ENCODE measurements around the gene KNDC1.

Gene KNDC1

DNA sequence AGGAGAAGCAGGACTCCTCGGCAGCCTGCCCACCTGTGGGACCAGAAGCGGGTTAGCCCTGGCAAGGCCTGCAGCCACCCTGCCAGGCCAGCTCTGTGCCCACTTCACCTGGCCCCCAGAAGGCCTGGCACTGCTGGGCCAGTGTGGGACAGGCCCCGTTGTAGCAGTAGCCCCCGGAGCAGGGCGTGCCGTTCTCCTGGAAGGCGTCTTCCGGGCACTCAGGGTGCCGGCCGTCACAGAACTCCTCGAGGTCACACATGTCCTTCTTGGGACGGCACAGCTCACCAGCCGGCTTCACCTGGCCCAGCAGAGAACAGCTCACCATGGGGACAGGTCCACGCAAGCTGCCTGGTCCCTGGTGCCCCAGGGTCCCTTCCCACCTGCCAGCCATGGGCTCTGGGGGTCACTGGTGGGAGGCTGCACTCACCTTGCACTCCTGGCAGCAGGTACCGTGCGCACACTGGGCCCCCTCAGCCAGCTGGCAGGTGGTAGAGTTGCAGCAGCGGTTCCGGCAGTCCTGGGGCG is 110.8 kb downstream of the KNDC1 start:
- in situ Hi-C loops (cut with HindIII; ENCODE audit: low sequenced_read_pairs): no loop called here

DNA sequence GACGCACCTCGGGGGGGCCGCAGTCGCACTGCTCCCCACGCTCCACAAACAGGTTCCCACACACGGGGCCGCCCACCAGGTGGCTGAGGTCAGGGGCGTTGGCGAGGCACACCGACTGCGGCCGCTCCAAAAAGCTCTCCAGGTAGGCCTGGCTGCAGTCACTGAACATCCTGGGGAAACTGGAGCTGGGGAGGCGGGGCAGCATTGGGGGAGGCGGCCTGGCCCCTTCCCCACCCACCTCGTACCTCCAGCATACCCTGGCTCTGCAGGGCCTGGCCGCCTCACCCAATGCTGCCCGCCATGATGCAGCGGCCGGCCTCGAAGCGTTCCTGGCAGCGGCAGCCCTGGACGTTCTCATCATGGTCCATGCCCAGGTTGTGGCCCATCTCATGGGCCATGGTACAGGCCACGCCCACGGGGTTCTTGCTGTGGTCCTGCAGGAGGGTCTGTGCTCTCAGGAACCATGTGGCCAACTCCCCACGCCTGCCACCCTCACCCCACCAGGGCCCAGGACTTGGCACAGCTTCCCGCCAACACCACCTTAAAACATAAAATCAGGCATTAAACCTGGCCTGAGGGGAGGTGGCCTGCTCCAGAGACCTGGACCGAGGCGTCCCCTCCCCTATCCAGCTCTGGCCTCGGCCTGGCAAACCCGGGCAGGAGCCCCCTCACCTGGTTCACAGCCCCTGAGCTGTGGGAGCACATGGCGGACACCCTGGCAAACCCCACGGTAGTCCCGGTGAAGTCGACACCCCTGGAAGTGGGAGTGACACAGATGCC is 111.7 kb downstream of the KNDC1 start:
- no peak overlapping the region for H3K4me3 ChIP-seq (ENCODE audit: low read depth, low read length)
- DNase-seq (ENCODE audit: low read depth): no peak
- TF ChIP-seq, protein P1, sequence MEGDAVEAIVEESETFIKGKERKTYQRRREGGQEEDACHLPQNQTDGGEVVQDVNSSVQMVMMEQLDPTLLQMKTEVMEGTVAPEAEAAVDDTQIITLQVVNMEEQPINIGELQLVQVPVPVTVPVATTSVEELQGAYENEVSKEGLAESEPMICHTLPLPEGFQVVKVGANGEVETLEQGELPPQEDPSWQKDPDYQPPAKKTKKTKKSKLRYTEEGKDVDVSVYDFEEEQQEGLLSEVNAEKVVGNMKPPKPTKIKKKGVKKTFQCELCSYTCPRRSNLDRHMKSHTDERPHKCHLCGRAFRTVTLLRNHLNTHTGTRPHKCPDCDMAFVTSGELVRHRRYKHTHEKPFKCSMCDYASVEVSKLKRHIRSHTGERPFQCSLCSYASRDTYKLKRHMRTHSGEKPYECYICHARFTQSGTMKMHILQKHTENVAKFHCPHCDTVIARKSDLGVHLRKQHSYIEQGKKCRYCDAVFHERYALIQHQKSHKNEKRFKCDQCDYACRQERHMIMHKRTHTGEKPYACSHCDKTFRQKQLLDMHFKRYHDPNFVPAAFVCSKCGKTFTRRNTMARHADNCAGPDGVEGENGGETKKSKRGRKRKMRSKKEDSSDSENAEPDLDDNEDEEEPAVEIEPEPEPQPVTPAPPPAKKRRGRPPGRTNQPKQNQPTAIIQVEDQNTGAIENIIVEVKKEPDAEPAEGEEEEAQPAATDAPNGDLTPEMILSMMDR (IDR thresholded peaks at IDR 0.05; ENCODE audit: low read depth, low read length, missing control alignments): no peak
- in situ Hi-C loops (cut with HindIII; ENCODE audit: low sequenced_read_pairs): no loop called here

More for the DNA sequence above, 110.8 kb downstream of the KNDC1 start:
- TF ChIP-seq, protein P1 (IDR thresholded peaks at IDR 0.05; ENCODE audit: low read depth, low read length, missing control alignments): no peak
- no peak overlapping the region for H3K4me3 ChIP-seq (ENCODE audit: low read depth, low read length)
- DNase-seq (ENCODE audit: low read depth): no peak

DNA sequence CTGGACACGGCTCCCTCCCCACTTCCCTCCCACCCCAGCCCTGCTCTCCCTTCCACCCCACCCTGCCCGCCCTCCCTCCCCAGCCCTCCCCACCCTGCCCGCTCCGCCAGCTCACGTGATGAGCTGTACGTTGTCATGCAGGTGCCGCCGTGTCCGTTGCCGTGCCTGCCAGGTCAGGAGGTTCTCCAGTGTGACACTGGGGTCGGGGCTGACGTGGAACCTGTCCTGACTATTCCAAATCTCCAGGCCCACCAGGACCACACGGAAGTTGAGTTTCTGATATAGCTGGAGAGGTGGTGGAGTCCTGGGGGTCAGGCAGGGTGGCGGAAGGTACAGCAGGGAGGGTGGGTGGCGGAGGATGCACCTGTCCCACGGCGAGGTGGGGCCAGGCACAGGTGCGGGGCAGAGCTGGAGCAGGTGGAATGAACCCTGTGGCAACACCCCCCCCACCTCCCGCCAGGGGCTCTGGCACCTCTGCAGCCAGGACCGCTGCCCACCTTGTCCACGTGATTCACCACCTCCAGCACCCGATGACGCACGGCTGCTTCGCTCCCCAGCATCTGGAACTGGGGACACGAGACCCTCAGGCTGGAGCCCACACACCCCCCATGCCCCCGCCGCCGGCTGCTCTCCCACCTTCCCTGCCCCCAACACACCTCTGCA is 112.4 kb downstream of the KNDC1 start:
- TF ChIP-seq, protein P1 (IDR thresholded peaks at IDR 0.05; ENCODE audit: low read depth, low read length, missing control alignments): no peak
- in situ Hi-C loops (cut with HindIII; ENCODE audit: low sequenced_read_pairs): no loop called here
- DNase-seq (ENCODE audit: low read depth): no peak
- H3K4me3 ChIP-seq (ENCODE audit: low read depth, low read length): no peak overlapping the region

DNA sequence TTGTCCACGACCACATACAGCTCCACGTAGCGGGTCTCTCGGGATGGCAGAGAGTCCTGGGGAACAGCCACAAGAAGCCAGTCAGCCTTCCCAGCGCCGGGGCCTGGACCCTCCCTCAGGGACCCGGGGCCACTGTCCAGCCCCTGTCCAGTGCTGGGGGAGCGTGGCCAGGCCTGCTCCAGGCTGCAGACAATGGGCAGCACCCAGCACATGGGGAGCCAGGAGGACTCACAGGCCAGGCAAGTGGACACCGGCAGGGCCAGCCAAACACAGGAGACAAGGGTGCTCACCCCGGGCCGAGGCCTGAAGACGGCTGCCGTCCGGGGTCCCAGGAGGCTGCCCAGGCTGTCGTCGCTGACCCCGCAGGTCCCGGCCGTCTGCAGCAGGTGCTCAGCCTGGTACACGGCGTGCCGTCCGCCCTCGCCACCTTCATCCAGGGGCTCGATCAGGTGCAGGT is 113.0 kb downstream of the KNDC1 start:
- in situ Hi-C loops (cut with HindIII; ENCODE audit: low sequenced_read_pairs): no loop called here
- no peak overlapping the region for H3K4me3 ChIP-seq (ENCODE audit: low read depth, low read length)
- TF ChIP-seq, protein P1 (IDR thresholded peaks at IDR 0.05; ENCODE audit: low read depth, low read length, missing control alignments): no peak
- DNase-seq (ENCODE audit: low read depth): no peak

DNA sequence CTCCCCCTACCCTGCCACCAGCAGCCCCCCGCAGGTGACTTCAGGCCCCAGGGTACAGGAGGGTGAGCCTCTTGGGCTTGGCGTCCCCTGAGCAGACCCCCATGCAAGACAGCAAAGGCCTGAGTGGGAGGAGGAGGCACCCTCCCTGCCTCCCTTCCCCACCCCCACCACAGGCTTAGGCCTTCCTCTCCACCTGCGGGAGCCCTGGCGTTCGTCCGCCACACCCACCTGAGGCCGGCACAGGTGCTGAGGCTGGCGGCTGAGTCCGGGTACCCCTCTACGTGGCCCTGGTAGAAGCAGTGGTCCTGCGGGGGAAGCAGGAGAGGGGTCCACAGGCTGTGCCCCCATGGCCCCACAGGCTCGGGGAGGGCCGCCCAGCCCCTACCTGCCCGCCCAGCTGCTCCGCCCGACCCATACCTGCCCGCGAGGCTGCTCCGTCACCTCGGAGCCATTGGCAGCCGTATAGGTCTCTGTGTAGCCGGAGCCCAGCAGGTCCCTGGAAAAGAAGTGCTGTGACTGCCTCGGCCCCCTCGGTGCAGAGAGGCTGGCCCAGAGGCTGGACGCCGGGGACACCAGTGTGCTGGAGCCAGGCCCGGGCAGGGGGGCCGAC is 113.6 kb downstream of the KNDC1 start:
- DNase-seq (ENCODE audit: low read depth): no peak
- TF ChIP-seq, protein P1 (IDR thresholded peaks at IDR 0.05; ENCODE audit: low read depth, low read length, missing control alignments): no peak
- in situ Hi-C loops (cut with HindIII; ENCODE audit: low sequenced_read_pairs): no loop called here
- no peak overlapping the region for H3K4me3 ChIP-seq (ENCODE audit: low read depth, low read length)

Measured in astrocyte of the cerebellum (primary cell).